HUDEP-2 (cell line): ENCODE data around the gene CYB561.

Source experiments
- DNase-seq, 76 experiments: peaks; one replicate each; lab custom pipeline; 2025; ENCODE audit not compliant: unreplicated experiment in 76 of 76; lab: John Stamatoyannopoulos, UW

CYB561 gene

GRCh38 chr17:63436523-63437110 lies 9.5 kb downstream of the CYB561 start:
- peak in 2 of 76 experiments; percentile 7 to 17 for DNase-seq

- no peak for DNase-seq
Observed at GRCh38 chr17:63435681-63436522, 10.2 kb downstream of the CYB561 start.

GRCh38 chr17:63434951-63435571 lies 11.0 kb downstream of the CYB561 start:
- DNase-seq: peak in 74 of 76 experiments; percentile 58 to 96 (median 89)

GRCh38 chr17:63433746-63434591 lies 12.1 kb downstream of the CYB561 start:
- peak in 64 of 76 experiments; percentile 15 to 70 (median 48) for DNase-seq

GRCh38 chr17:63431939-63432804 lies 13.9 kb downstream of the CYB561 start:
- peak in 74 of 76 experiments; percentile 35 to 95 (median 77) for DNase-seq

DNA sequence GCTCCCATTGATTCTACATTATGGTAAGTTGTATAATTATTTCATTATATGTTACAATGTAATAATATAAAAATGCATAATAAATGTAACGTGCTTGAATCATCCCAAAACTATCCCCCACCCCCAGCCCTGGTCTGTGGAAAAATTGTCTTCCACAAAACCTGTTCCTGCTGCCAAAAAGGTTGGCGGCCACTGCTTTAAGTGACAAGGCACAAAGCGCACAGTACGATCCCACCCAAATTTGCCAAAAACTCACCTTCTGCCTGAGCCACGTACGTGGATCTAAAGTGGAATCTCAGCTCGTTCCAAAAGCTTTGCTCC lies 14.5 kb downstream of the CYB561 start:
- peak in 1 of 76 experiments; percentile 48 for DNase-seq

GRCh38 chr17:63430223-63430622 lies 15.9 kb downstream of the CYB561 start:
- no peak for DNase-seq

DNA sequence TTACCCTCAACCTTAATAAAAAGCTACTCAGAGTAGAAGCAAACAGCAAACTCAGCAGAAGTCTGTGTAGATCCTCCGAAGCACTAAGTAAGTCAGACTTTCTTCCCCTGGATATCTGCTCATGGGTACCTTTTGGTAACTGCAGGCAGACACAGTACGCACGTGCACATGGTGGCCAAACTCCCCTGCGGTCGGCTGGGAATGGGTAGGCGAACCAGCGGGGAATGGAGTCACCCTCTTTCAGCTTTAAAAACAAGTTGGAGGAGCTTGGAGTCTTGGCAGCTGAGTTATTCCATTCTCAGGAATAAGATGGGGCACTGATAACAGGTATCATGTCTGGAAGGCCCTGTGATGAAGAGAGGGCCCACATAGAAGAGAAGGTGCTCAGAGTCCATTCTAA lies 16.3 kb downstream of the CYB561 start:
- no peak for DNase-seq

GRCh38 chr17:63426917-63427308 lies 19.2 kb downstream of the CYB561 start:
- DNase-seq: no peak

DNA sequence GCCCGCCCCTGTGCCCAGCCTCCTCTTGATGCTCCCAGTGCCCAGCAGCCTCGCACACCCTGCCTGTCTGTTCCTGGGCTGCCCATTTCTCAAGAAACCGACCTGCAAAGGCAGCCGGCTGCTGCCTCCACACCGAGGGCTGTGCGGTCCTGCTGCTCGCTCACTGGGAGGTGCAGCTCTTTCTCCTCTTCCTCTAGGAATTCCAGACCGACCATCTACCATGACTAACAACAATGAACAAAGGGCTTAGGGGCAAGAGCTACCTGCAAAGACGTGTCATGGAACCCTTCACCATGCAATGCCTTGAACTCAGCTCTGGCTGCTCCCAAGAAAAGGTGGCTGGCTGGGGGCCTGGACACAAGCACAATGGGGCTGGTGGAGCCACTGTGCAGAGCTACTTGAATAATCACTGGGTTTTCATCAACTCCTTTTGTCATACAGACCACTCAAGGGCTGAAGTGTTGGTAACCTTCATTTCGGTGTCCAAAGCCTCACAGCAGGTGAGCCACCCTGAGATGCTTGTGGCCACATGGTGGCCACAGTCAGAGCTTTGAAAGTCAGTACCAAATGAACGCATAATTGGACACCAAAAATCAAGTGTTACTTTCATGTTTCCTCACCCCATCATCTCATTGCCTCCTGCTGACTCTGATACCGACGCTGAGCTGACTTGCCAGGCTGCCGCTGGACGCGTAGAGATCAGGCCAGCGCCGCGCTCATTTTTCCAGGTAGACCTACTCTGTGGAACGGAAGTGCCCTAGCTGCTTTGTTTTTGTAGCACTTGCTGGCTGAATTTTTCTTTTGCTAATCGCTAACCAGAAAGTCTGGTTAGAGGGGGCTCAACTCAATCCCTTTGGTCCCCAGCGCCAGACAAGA lies 19.8 kb downstream of the CYB561 start:
- no peak for DNase-seq

- DNase-seq: peak in 64 of 76 experiments; percentile 9 to 80 (median 47)
Observed at GRCh38 chr17:63425483-63425882, 20.6 kb downstream of the CYB561 start.

GRCh38 chr17:63423963-63424362 lies 22.1 kb downstream of the CYB561 start:
- DNase-seq: no peak

- DNase-seq: no peak
Observed at GRCh38 chr17:63423251-63423950, 22.7 kb downstream of the CYB561 start.

DNA sequence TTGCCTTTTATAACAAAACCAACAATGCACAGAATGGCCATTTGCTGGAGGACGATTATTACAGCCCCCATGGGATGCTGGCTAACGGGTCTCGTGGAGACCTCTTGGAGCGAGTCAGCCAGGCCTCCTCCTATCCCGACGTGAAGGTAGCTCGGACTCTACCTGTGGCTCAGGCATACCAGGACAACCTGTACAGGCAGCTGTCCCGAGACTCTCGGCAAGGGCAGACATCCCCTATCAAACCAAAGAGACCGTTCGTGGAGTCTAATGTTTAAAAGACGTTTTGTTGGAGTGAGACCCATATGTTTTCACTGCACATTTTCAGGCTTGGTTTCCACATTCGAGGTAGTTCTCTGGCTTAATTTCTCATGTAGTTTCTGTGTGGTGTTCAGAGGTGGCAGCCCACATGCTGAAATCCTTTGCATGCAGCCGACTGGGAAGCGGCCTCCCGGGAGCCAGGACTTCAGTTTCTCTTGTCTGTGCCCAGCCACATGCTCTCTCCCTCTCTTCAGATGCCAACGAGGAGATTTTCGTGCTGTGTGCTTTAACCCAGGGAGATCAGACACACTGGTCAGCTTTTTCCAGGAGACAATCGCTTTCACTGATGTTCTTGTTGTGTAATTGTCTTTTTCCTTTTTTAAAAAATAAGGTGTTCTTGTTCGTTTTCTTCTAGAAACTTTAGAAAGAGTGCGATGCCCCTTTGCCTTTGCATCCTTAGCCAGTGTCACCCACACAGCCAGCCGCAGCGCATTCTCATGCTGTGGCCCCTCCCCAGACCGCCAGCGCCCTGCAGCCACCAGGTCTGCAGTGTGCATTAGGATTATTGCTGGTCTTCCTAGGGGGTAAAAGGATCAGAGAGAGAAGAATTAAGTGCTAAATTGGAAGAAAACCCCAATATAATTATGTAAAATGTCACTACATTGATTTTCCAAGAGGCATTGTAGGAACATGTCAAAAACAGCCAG lies 24.1 kb downstream of the CYB561 start:
- no peak for DNase-seq

GRCh38 chr17:63420868-63421680 lies 25.0 kb downstream of the CYB561 start:
- DNase-seq: no peak
